HG03432 (cell line): ENCODE measurements around the gene TRIM41.
"Not testable (repeated sequence)": the region's sequence is repeated elsewhere in the genome, so short reads cannot be mapped to it uniquely, and the experiment has no call there.

ENCODE experiments used
- ATAC-seq: cut with Tn5 transposase; IDR thresholded peaks from one replicate; pipeline ENCODE4 v1.9.1; 2021; ENCODE audit warnings: mild to moderate bottlenecking, moderate library complexity; ENCODE audit not compliant: unreplicated experiment

Gene TRIM41

DNA sequence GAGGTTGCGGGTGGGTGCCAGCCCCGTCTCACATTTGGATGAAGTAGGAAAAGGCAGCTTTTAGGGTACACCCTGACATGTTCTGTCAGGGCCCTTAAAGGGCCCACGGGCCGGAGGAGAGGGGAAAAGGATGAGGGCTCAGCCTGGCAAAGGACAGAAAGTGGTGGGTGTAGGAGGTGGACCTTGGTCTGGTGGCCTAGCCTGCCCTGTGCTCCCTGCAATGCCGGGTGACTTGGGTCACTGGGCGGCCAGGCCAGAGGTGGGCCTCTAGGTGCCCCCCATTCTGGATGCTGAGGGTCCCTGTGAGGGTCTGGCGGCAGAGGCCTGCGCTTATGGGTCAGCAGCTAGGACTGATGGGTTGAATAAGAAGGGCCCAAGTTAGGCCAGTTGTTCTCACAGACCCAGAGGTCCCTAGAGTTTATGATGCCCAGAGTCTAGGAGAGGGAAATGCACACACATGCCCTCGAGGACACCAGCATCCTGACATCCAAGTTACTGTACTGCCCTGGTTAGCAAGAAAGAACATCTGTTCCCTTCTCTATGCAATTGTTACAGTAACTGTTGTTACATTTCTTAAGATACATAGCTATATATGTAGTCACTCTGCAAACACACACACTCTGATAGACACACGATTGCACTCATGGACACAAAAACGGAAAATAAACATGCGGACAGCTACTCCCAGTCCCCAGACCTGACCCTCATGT is 30.6 kb upstream of the TRIM41 start:
- no peak for ATAC-seq

DNA sequence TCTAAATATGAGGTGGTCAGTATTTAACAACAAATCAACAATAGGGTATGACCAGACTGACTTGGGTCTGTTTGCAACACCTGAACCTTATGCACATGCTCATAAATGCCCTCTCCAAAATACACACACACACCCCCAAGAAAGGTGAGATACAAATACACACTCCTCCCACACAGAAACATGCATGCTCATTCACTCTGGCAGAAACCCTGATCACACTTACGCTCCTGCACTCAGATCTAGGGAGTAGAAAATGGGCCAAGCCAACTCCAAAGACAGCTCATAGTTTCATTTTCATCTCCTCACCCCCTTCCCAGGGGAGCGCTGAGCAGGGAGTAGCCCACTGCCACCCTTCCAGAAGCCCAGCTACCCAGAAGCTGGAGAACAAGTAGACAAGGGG is 29.4 kb upstream of the TRIM41 start:
- no peak for ATAC-seq

DNA sequence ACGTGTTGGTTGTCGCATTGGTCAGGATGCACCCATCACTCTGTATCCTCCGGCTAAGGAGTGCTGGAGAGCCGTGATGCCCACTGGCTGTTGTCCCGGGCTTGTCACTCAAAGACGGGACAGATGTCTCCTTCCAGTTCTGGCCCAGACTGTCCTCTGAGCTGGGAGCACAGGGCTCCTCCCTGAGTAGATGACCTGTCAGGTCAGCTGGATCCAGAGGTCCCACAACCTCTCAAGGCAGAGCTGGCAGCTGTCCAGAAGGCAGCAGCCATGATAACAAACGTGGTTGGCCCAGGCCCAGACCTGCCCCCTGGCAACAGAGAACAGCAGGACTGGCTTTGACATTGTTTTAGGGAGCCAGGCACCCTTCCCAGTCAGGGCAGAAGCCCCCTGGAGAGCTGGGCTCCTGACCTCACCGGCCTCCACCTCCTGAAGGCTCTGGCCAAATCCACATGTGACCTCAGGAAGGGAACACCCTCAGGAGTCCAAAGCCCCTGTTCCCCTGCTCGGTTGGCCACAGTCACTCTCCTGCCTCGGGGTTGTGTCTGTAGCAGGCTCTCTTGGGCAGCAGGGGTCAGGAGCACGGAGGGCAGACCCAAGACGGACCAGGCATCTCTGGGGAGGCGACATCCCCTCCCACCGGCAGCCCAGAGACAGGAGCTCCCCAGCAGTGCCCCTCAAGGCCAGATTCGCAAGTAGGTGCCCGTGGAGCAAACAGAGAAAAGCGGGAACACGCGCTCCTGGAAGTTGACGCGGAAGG is 28.4 kb upstream of the TRIM41 start:
- ATAC-seq, result no peak

DNA sequence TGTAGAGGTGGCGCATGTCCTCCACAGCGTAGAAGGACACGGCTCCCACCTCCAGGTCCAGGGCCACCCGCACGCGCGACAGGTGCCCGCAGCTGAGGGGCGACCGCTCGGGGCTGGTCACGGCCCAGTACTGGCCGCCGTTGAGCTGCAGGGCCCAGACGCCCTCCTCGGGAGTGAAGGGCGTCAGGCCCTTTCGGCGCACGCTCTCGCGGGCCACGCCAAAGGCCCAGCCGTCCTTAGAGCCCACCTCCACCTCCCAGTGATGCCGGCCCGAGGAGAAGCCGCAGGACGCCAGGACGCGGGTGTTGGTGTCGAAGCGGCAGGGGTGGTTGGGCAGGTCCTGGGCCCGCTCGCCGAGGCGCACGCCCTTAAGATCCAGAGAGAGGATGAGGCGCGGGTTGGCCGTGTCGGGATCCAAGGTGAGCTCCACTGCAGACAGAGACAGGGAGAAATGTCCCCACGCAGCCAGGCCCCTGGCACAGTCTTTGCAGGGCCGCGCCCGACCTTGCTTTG is 27.8 kb upstream of the TRIM41 start:
- ATAC-seq, result no peak

DNA sequence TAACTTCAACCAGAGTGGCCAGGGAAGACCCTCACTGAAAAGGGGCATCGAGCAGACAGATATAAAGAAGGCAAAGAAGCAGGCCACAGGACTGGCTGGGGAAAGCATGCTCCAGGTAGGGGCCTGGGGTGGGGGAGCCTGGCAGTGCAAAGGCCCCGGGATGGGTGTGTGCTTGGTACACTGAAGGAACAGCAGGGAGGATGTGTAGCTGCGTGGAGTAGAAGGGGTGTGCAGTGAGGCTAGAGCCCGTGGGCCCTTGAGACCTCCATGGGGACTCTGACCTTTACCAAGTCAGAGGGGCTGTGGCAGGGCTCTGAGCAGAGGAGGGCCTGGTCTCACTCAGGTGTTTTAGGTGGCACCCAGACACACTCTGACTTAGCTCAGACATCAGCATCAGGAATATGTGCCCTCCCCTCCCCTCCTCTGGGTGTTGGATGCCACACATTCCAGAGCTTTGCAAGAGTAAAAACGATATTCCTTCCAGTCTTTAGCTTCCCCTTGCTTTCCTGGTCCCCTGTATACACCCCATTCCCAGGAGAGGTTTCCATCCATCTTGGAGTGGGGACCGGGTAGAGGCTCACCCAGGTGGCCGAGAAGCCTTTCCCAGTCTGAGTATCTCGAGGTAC is 25.6 kb upstream of the TRIM41 start:
- no peak for ATAC-seq

GRCh38 chr5:181198106-181198685 is 24.9 kb upstream of the TRIM41 start:
- no peak for ATAC-seq

GRCh38 chr5:181198905-181199519 is 24.1 kb upstream of the TRIM41 start:
- ATAC-seq, result peak; percentile 72

DNA sequence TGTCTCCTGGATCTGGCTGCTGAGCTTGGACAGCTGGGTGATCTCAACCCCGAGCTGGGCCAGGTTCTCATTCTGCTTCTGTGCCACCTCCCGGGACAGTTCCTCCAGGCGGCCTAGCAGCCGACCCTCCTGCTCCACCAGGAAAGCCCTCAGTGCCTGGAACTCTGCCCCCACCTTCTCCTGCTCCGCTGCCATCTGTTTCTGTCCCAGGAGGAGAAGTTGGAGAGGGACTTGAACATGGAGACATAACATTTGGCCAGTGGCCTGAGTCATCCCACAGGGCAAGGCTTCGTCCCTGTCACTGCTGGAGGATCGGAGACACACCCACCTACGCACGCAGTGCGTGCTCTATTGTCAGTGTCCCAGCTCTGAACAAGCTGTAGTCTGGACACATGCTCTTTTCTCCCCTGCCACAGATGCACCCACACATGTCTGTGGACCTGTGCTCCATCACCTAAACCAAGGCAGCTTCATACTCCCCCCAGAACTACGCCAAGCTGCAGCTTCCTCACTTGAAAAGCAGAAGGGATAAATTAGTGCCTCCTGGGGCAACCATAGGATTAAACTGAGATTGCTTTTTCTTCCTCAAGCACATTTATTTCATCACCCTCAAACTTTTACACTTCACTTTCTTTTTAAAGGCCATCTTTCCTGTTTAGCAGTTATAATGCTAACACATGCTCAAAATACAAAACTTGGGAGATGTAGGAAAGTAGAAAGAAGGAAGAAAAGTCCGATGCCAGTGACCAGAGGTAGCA is 23.0 kb upstream of the TRIM41 start:
- ATAC-seq, result no peak

DNA sequence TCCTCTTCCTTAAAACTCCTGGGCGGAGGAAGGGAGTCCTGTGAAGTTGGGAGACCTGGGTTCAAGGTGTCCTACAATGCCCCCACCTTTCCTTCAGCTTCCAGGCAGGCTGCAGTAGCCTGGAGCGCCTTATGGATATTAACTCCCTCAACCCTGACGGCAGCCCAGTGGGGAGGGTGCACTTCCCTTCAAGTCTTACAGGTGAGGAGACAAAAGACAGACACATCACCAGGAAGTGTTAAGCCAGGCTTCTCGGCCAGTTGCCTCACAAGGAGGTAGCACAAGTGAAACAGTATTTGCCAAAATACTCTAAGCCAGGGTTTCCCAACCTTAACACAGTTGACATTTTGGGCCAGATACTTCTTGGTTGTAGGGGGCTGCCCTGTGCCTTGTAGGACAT is 22.3 kb upstream of the TRIM41 start:
- ATAC-seq, result no peak

DNA sequence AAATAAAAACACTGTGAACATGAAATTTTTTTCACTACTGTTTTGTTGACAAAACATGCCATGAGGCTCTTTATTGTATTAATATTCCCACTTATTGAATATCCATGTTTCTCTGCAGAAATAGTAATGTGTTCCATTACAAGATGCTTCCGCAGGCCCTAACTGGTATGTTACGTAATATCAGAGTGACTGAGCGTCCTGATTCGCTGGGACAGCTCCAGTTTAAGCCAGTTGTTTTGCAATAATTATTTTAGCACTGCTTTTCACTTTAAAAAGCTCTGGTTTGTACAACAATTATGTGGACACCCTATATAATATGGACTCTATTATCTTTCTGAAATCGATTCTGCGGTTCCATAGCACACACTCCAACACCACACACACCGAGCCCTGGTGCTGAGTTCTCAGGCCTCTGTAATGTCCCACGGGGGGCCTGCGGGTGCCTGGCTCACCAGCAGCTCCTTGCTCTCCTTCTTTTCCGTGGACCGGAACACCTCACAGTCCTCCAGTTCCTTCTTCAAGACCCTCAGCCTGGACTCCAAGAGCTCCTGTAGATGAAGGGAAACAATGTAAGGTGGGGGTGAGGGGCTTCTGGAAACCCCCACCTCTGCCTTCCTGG is 19.9 kb upstream of the TRIM41 start:
- ATAC-seq, result no peak

- no peak for ATAC-seq
These were observed 19.3 kb upstream of the TRIM41 start for GRCh38 chr5:181203777-181204112.

DNA sequence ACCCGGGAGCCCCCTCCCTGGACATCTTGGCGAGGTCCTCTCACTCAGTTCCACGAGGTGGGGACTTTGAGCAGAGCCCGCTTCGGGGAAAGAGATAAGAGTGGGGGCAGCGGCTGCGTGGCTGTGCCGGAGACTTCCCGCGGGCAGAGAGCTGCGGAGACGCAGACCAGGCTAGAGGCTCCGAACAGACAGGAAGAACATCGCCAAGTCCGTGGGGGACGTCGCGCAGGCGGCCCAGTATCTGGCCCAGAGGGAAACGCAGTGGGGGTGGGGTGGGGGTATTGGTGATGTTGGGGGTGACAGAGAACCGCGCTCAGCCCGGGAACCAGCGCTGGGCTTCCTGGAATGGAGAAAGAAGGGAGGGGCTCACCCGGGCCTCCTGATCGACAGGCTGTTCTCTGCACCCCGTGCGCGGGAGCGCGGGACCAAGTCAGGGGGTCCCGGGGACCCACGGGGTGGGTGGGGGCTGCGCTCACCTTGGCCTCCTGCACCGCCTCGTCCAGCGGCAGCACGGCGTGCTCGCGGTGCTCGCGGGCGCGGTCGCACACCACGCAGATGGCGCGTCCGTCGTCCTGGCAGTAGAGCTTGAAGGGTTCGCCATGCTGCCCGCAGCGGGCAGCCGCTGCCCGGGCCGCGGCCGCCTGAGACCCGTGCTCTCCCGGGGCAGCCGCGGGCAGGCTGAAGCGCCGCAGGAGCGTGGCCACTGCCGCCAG is 18.8 kb upstream of the TRIM41 start:
- no peak for ATAC-seq

- no peak for ATAC-seq
These were observed 18.0 kb upstream of the TRIM41 start, which contains the start of gene TRIM7 for GRCh38 chr5:181204826-181205760. Gene TRIM7 (minus strand): TSS chr5:181205196. CDS start chr5:181205110, 86 bp downstream.

- ATAC-seq, result no peak
These were observed 17.1 kb upstream of the TRIM41 start for GRCh38 chr5:181205761-181206649.

DNA sequence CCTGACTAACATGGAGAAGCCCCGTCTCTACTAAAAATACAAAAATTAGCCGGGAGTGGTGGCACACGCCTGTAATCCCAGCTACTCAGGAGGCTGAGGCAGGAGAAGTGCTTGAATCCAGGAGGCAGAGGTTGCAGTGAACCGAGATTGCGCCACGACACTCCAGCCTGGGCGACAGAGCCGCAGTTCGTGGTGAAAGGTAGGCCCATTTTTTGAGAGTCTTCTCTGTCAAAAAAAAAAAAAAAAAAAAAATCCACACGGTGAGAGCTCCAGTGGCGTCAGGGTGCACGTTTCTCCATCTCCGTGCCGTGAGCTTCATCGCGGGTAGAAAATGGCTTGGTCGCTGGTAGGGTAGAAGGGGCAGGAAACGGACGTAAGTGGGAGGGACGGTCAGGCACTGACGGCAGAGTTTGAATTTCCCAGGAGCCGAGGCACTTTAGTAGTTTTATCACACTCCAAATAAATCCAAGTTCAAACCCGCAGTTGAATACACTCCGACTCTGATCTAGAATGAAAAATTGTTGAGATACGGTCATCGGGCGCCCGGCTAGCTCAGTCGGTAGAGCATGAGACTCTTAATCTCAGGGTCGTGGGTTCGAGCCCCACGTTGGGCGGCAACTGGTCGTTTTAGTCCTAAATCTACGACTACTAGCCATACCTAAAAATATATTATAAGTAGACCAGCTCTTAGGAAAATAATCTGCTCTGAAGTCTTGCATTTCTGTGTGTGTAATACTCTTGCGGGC is 15.7 kb upstream of the TRIM41 start:
- ATAC-seq, result peak; percentile 37

DNA sequence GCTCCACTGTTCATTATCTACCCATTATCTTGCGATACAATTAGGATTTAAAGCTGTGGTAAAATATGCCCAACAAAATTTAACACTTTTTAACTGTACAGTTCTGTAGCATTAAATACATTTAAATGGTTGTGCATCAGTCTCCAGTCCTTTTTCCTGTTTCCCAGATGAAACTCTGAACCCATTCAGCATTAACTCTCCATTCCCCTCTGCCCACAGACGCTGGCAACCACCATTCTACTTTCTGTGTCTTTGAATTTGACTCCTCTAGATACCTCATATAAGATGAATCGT is 15.2 kb upstream of the TRIM41 start:
- ATAC-seq, result no peak

GRCh38 chr5:181209006-181209405 is 14.1 kb upstream of the TRIM41 start:
- ATAC-seq, result not testable (repeated sequence)
